Natural killer cell treated with Interleukin-12 subunit alpha and Interleukin-12 subunit beta and Interleukin-15 and Interleukin-18, amount 100 ng/mL, for 72 hours (primary cell): ENCODE results near the gene DKC1. TPM values are rescaled to one million over a fixed set of nuclear protein-coding genes. Genes with fewer than 3 reads are reported as not detected.

Experiments
- ATAC-seq, 2 donors: fragments of 150-1000 bp; cut with Tn5 transposase in 1 of 2; sonication (Bioruptor Pico), chemical (Tn5 transposase) in 1 of 2; 2 replicates each; pipeline ENCODE4 v1.10.0; 2021
- DNase-seq: peaks from one replicate; pipeline ENCODE4 v3.0.0; 2022; ENCODE audit warnings: low spot score
- H3K27ac Mint-ChIP-seq, 2 donors: 1 replicate in 1 of 2; 2 replicates in 1 of 2; pipeline ENCODE4 v1.8.0; 2022; ENCODE audit warnings: mixed read lengths in 2 of 2, mild to moderate bottlenecking in 1 of 2, moderate library complexity in 1 of 2
- H3K27me3 Mint-ChIP-seq, 2 donors: 1 replicate in 1 of 2; 2 replicates in 1 of 2; pipeline ENCODE4 v1.8.0; 2022; ENCODE audit warnings: mixed read lengths in 2 of 2
- H3K36me3 Mint-ChIP-seq: one replicate; pipeline ENCODE4 v1.8.0; 2022; ENCODE audit warnings: mixed read lengths
- H3K4me1 Mint-ChIP-seq, 2 donors: 1 replicate in 1 of 2; 2 replicates in 1 of 2; pipeline ENCODE4 v1.8.0; 2022; ENCODE audit warnings: low read depth in 2 of 2, mixed read lengths in 2 of 2, mild to moderate bottlenecking in 1 of 2
- H3K4me3 Mint-ChIP-seq: one replicate; pipeline ENCODE4 v1.8.0; 2022; ENCODE audit warnings: mixed read lengths
- H3K9me3 Mint-ChIP-seq: 2 replicates; pipeline ENCODE4 v1.8.0; 2022; ENCODE audit warnings: mixed read lengths
- total RNA-seq, 2 donors: library from RNA; stranded (reverse); gene quantifications; one replicate each; pipeline ENCODE4 v1.2.3, GENCODE V29; 2022

Gene DKC1
- total RNA-seq, 2 donors from 2014 or later, result 91.6 to 173 TPM

GRCh38 chrX:154730253-154730891, 32.3 kb upstream of the DKC1 start:
- Mint-ChIP-seq H3K36me3 (peaks cover 14% of the 10 kb centered on the region), H3K27ac (peak overlapping the region; percentile 95 to 99), H3K27me3 (peaks cover 0 to 2% of the 10 kb centered on the region in 2 donors), H3K4me1 (peaks cover 78 to 97% of the 10 kb centered on the region in 2 donors), H3K9me3 (no peaks in the 10 kb centered on the region), H3K4me3 (peak overlapping the region; percentile 83)
- DNase-seq (no peak), ATAC-seq (no peak)

- Mint-ChIP-seq H3K9me3 (no peaks in the 10 kb centered on the region), H3K27ac (peak overlapping the region; percentile 95 to 99), H3K4me1 (peaks cover 78 to 97% of the 10 kb centered on the region in 2 donors), H3K36me3 (peaks cover 7% of the 10 kb centered on the region), H3K27me3 (peaks cover 0 to 2% of the 10 kb centered on the region in 2 donors), H3K4me3 (peak overlapping the region; percentile 83)
- DNase-seq (no peak), ATAC-seq (peak; percentile 61 to 63)
Observed at GRCh38 chrX:154731184-154731583, 31.5 kb upstream of the DKC1 start.

GRCh38 chrX:154731881-154732280, 30.8 kb upstream of the DKC1 start:
- peak; percentile 71 for DNase-seq
- Mint-ChIP-seq H3K27ac (peak overlapping the region; percentile 95 to 99), H3K9me3 (no peaks in the 10 kb centered on the region), H3K27me3 (peaks cover 0 to 2% of the 10 kb centered on the region in 2 donors), H3K4me3 (peak overlapping the region; percentile 83), H3K36me3 (peaks cover 9% of the 10 kb centered on the region), H3K4me1 (peaks cover 78 to 97% of the 10 kb centered on the region in 2 donors)
- ATAC-seq, result peak; percentile 76 to 78

GRCh38 chrX:154732421-154733065, 30.1 kb upstream of the DKC1 start:
- peak; percentile 26 to 42 for ATAC-seq
- Mint-ChIP-seq H3K27ac (peak overlapping the region; percentile 95 to 99), H3K36me3 (peaks cover 10% of the 10 kb centered on the region), H3K27me3 (no peaks in the 10 kb centered on the region), H3K9me3 (no peaks in the 10 kb centered on the region), H3K4me1 (peaks cover 78 to 97% of the 10 kb centered on the region in 2 donors), H3K4me3 (peak overlapping the region; percentile 83)
- DNase-seq, result peak; percentile 73

- H3K27ac Mint-ChIP-seq, result peak overlapping the region; percentile 95 to 99
- ATAC-seq, result peak in 1 of 2 donors; percentile 45
Observed at GRCh38 chrX:154733066-154733425, 29.6 kb upstream of the DKC1 start.

GRCh38 chrX:154734061-154734781, 28.4 kb upstream of the DKC1 start:
- Mint-ChIP-seq H3K27ac (peak overlapping the region; percentile 95 to 99), H3K36me3 (peaks cover 10% of the 10 kb centered on the region), H3K4me1 (peaks cover 75 to 96% of the 10 kb centered on the region in 2 donors), H3K27me3 (no peaks in the 10 kb centered on the region), H3K4me3 (peak overlapping the region; percentile 83), H3K9me3 (no peaks in the 10 kb centered on the region)
- DNase-seq (peak; percentile 76), ATAC-seq (peak; percentile 62 to 76)

More at GRCh38 chrX:154733066-154733425, 29.6 kb upstream of the DKC1 start:
- H3K36me3 Mint-ChIP-seq, result peaks cover 10% of the 10 kb centered on the region
- H3K4me1 Mint-ChIP-seq, result peaks cover 80 to 96% of the 10 kb centered on the region in 2 donors
- H3K4me3 Mint-ChIP-seq, result peak overlapping the region; percentile 83
- H3K27me3 Mint-ChIP-seq, result no peaks in the 10 kb centered on the region
- DNase-seq, result no peak
- no peaks in the 10 kb centered on the region for H3K9me3 Mint-ChIP-seq

- H3K27ac Mint-ChIP-seq, result peak overlapping the region; percentile 95 to 99
Observed at GRCh38 chrX:154735695-154736393, 26.8 kb upstream of the DKC1 start.

GRCh38 chrX:154737136-154737535, 25.5 kb upstream of the DKC1 start:
- peaks cover 10% of the 10 kb centered on the region for H3K36me3 Mint-ChIP-seq
- H3K4me3 Mint-ChIP-seq, result peak overlapping the region; percentile 83
- H3K27me3 Mint-ChIP-seq, result no peaks in the 10 kb centered on the region
- H3K27ac Mint-ChIP-seq, result peak overlapping the region; percentile 95 to 99
- peaks cover 64 to 79% of the 10 kb centered on the region in 2 donors for H3K4me1 Mint-ChIP-seq
- ATAC-seq (no peak), DNase-seq (no peak)
- H3K9me3 Mint-ChIP-seq, result no peaks in the 10 kb centered on the region

More at GRCh38 chrX:154735695-154736393, 26.8 kb upstream of the DKC1 start:
- Mint-ChIP-seq H3K4me1 (peaks cover 69 to 92% of the 10 kb centered on the region in 2 donors), H3K27me3 (no peaks in the 10 kb centered on the region), H3K4me3 (peak overlapping the region; percentile 83), H3K9me3 (no peaks in the 10 kb centered on the region), H3K36me3 (peaks cover 10% of the 10 kb centered on the region)
- ATAC-seq (no peak), DNase-seq (no peak)

GRCh38 chrX:154738011-154738738, 24.5 kb upstream of the DKC1 start:
- Mint-ChIP-seq H3K27me3 (no peaks in the 10 kb centered on the region), H3K27ac (peak overlapping the region; percentile 95 to 99), H3K4me1 (peaks cover 62 to 80% of the 10 kb centered on the region in 2 donors), H3K4me3 (peak overlapping the region; percentile 83), H3K9me3 (no peaks in the 10 kb centered on the region), H3K36me3 (peaks cover 10% of the 10 kb centered on the region)
- ATAC-seq, result peak; percentile 56 to 60
- DNase-seq, result no peak

- no peaks in the 10 kb centered on the region for H3K9me3 Mint-ChIP-seq
- peak overlapping the region; percentile 60 for H3K4me3 Mint-ChIP-seq
- H3K36me3 Mint-ChIP-seq, result peaks cover 10% of the 10 kb centered on the region
- peak overlapping the region; percentile 95 to 99 for H3K27ac Mint-ChIP-seq
- no peaks in the 10 kb centered on the region for H3K27me3 Mint-ChIP-seq
- DNase-seq (no peak), ATAC-seq (no peak)
- H3K4me1 Mint-ChIP-seq, result peaks cover 57 to 75% of the 10 kb centered on the region in 2 donors
Observed at GRCh38 chrX:154739952-154740465, 22.7 kb upstream of the DKC1 start.

- DNase-seq (no peak), ATAC-seq (peak in 1 of 2 donors; percentile 59)
- H3K4me1 Mint-ChIP-seq, result peaks cover 41 to 57% of the 10 kb centered on the region in 2 donors
- no peaks in the 10 kb centered on the region for H3K36me3 Mint-ChIP-seq
- H3K27me3 Mint-ChIP-seq, result no peaks in the 10 kb centered on the region
- H3K27ac Mint-ChIP-seq, result peak overlapping the region; percentile 73 to 95
- peak overlapping the region; percentile 70 for H3K4me3 Mint-ChIP-seq
- no peaks in the 10 kb centered on the region for H3K9me3 Mint-ChIP-seq
Observed at GRCh38 chrX:154742613-154743012, 20.1 kb upstream of the DKC1 start.

GRCh38 chrX:154748712-154749339, 13.8 kb upstream of the DKC1 start:
- DNase-seq, result no peak
- H3K4me3 Mint-ChIP-seq, result peak overlapping the region; percentile 87
- ATAC-seq, result peak; percentile 73 to 74
- H3K9me3 Mint-ChIP-seq, result no peaks in the 10 kb centered on the region
- peaks cover 28 to 35% of the 10 kb centered on the region in 2 donors for H3K4me1 Mint-ChIP-seq
- peaks cover 0 to 10% of the 10 kb centered on the region in 2 donors for H3K27me3 Mint-ChIP-seq
- H3K36me3 Mint-ChIP-seq, result no peaks in the 10 kb centered on the region
- H3K27ac Mint-ChIP-seq, result peak overlapping the region; percentile 59 to 76
